MCF 10A (cell line): ENCODE measurements around the gene HEPACAM2. TPM values are rescaled to one million over a fixed set of nuclear protein-coding genes. Genes with fewer than 3 reads are reported as not detected.

ENCODE experiments used
- BruUV-seq: library from RNA; stranded (reverse); fragments of 400-500 nt; replicated peaks from 2 replicates; lab custom pipeline; 2021; lab: Mats Ljungman, UMichigan
- CTCF ChIA-PET: fragments of 300-600 bp; sonication (Branson Sonifier 250); formaldehyde crosslinking; extraction: SDS; loops from one replicate; lab custom pipeline; 2021; ENCODE audit warnings: antibody characterized with exemption, inconsistent platforms; lab: Yijun Ruan, JAX
- POLR2A ChIA-PET: fragments of 300-600, 350-650 bp; sonication (Branson Sonifier 250); formaldehyde crosslinking; extraction: SDS; loops from one replicate; lab custom pipeline; 2020; ENCODE audit warnings: antibody characterized with exemption, inconsistent platforms; lab: Yijun Ruan, JAX
- DNase-seq: peaks from one replicate; pipeline ENCODE4 v3.0.0-alpha.2; 2018; ENCODE audit not compliant: unreplicated experiment
- H3K27ac Mint-ChIP-seq: one replicate; pipeline ENCODE4 v1.8.0; 2022; ENCODE audit warnings: mild to moderate bottlenecking, low read depth, mixed read lengths; ENCODE audit not compliant: unreplicated experiment
- H3K27me3 Mint-ChIP-seq: one replicate; pipeline ENCODE4 v1.8.0; 2022; ENCODE audit warnings: mixed read lengths; ENCODE audit not compliant: insufficient read depth, unreplicated experiment
- H3K36me3 Mint-ChIP-seq: one replicate; pipeline ENCODE4 v1.8.0; 2022; ENCODE audit warnings: mild to moderate bottlenecking, moderate library complexity, mixed read lengths; ENCODE audit not compliant: insufficient read depth, unreplicated experiment
- H3K4me1 Mint-ChIP-seq: one replicate; pipeline ENCODE4 v1.8.0; 2022; ENCODE audit warnings: mixed read lengths; ENCODE audit not compliant: insufficient read depth, unreplicated experiment
- H3K4me3 Mint-ChIP-seq: one replicate; pipeline ENCODE4 v1.8.0; 2022; ENCODE audit warnings: mild to moderate bottlenecking, moderate library complexity, mixed read lengths; ENCODE audit not compliant: unreplicated experiment
- H3K9me3 Mint-ChIP-seq: one replicate; pipeline ENCODE4 v1.8.0; 2022; ENCODE audit warnings: mixed read lengths; ENCODE audit not compliant: unreplicated experiment
- CTCF ChIP-seq: fragments of 200-600 bp; IDR thresholded peaks from one replicate; pipeline ENCODE4 v1.8.0; 2022; ENCODE audit warnings: antibody characterized with exemption, mild to moderate bottlenecking; ENCODE audit not compliant: unreplicated experiment
- intact Hi-C: fragments of 100-400 bp; cut with micrococcal nuclease; formaldehyde crosslinking; loops from 2 replicates; pipeline ENCODE4 v1.14.1; 2022
- total RNA-seq: library from RNA; stranded (reverse); gene quantifications from 2 replicates; pipeline ENCODE4 v1.2.3, GENCODE V29; 2022

Gene HEPACAM2
- total RNA-seq, 1 experiment from 2014 or later = not detected

- ChIA-PET POLR2A (no interaction called here), CTCF (interaction anchor here (0.8 to 1.2 kb wide), 2 partner anchors 11 to 26 kb away, joined by 3 read pairs; no protein-coding TSS in a partner anchor)
- Mint-ChIP-seq H3K4me3 (no peak overlapping the region), H3K36me3 (no peaks in the 10 kb centered on the region), H3K27ac (no peak overlapping the region), H3K9me3 (no peaks in the 10 kb centered on the region), H3K27me3 (peaks cover 93% of the 10 kb centered on the region), H3K4me1 (no peaks in the 10 kb centered on the region)
- no TSS peak for BruUV-seq
- intact Hi-C loops = no loop called here
- DNase-seq = no peak
- no peak for TF ChIP-seq CTCF
These were observed 23.5 kb downstream of the HEPACAM2 start for GRCh38 chr7:93202594-93203250.

- no peak for DNase-seq
- TF ChIP-seq CTCF = no peak
- intact Hi-C loops = no loop called here
- CTCF ChIA-PET = interaction anchor here (1.1 kb wide), 1 partner anchor 30 kb away, joined by 3 read pairs; no protein-coding TSS in a partner anchor
- no peaks in the 10 kb centered on the region for H3K36me3 Mint-ChIP-seq
- H3K4me1 Mint-ChIP-seq = no peaks in the 10 kb centered on the region
- H3K4me3 Mint-ChIP-seq = no peak overlapping the region
- BruUV-seq = no TSS peak
- H3K27me3 Mint-ChIP-seq = peaks cover 100% of the 10 kb centered on the region
- no peak overlapping the region for H3K27ac Mint-ChIP-seq
- POLR2A ChIA-PET = no interaction called here
- no peaks in the 10 kb centered on the region for H3K9me3 Mint-ChIP-seq
These were observed 27.8 kb downstream of the HEPACAM2 start for GRCh38 chr7:93198472-93198871.

- ChIA-PET POLR2A (interaction anchor here (0.5 kb wide), 1 partner anchor 16 kb away, joined by 5 read pairs; no protein-coding TSS in a partner anchor), CTCF (interaction anchor here (1.5 kb wide), 1 partner anchor 575 kb away, joined by 3 read pairs; no protein-coding TSS in a partner anchor)
- no peak overlapping the region for H3K4me3 Mint-ChIP-seq
- intact Hi-C loops = no loop called here
- no TSS peak for BruUV-seq
- H3K36me3 Mint-ChIP-seq = no peaks in the 10 kb centered on the region
- peaks cover 100% of the 10 kb centered on the region for H3K27me3 Mint-ChIP-seq
- TF ChIP-seq CTCF = no peak
- no peak for DNase-seq
- H3K9me3 Mint-ChIP-seq = no peaks in the 10 kb centered on the region
- no peak overlapping the region for H3K27ac Mint-ChIP-seq
- no peaks in the 10 kb centered on the region for H3K4me1 Mint-ChIP-seq
These were observed 29.9 kb downstream of the HEPACAM2 start for GRCh38 chr7:93196336-93196735.

GRCh38 chr7:93194386-93194785, 31.9 kb downstream of the HEPACAM2 start:
- CTCF ChIA-PET = interaction anchor here (1.3 kb wide), 1 partner anchor 33 kb away, joined by 3 read pairs; no protein-coding TSS in a partner anchor
- intact Hi-C loops = no loop called here
- BruUV-seq = no TSS peak
- Mint-ChIP-seq H3K27me3 (peaks cover 100% of the 10 kb centered on the region), H3K27ac (no peak overlapping the region), H3K9me3 (no peaks in the 10 kb centered on the region), H3K4me3 (no peak overlapping the region), H3K36me3 (no peaks in the 10 kb centered on the region), H3K4me1 (no peaks in the 10 kb centered on the region)
- TF ChIP-seq CTCF = no peak
- DNase-seq = peak; percentile 21
- POLR2A ChIA-PET = interaction anchor here (0.6 to 0.7 kb wide), 3 partner anchors 21 to 206 kb away, joined by 3 read pairs; no protein-coding TSS in a partner anchor
